RWPE1 (cell line): Measurements from ENCODE around the gene HDAC4.

Source experiments
- CTCF ChIA-PET: fragments of 350-600 bp; sonication (Branson Sonifier 250); formaldehyde crosslinking; extraction: SDS; loops from one replicate; lab custom pipeline; 2021; lab: Yijun Ruan, JAX
- POLR2A ChIA-PET: fragments of 400-600 bp; formaldehyde crosslinking; extraction: SDS; loops from one replicate; lab custom pipeline; 2020; ENCODE audit warnings: antibody characterized with exemption; ENCODE audit not compliant: low non-redundant PET; lab: Yijun Ruan, JAX
- DNase-seq: peaks from one replicate; pipeline ENCODE4 v3.0.0; 2012; ENCODE audit warnings: low spot score
- H3K27ac ChIP-seq: fragments of 450-650 bp; 2 replicates; pipeline ENCODE4 v1.5.1; 2017
- CTCF ChIP-seq: fragments of 450-650 bp; conservative IDR thresholded peaks from 2 replicates; pipeline ENCODE4 v1.5.1; 2017; ENCODE audit warnings: low read depth, mild to moderate bottlenecking

HDAC4 gene

GRCh38 chr2:239398521-239398921 lies 2.3 kb downstream of the HDAC4 start:
- peak overlapping the region; percentile 49 for H3K27ac ChIP-seq
- ChIA-PET POLR2A (no interaction called here), CTCF (interaction anchor here (0.6 kb wide), 1 partner anchor 241 kb away, joined by 3 read pairs; no protein-coding TSS in a partner anchor)
- no peak for TF ChIP-seq CTCF
- no peak for DNase-seq

GRCh38 chr2:239397931-239398471 lies 2.8 kb downstream of the HDAC4 start:
- POLR2A ChIA-PET, result no interaction called here
- peak overlapping the region; percentile 49 for H3K27ac ChIP-seq
- no peak for DNase-seq
- CTCF ChIA-PET, result interaction anchor here (0.6 kb wide), 1 partner anchor 241 kb away, joined by 3 read pairs; no protein-coding TSS in a partner anchor
- TF ChIP-seq CTCF, result no peak

- TF ChIP-seq CTCF, result no peak
- no peak overlapping the region for H3K27ac ChIP-seq
- ChIA-PET POLR2A (interaction anchor here (0.6 kb wide), 1 partner anchor 128 kb away, joined by 5 read pairs; no protein-coding TSS in a partner anchor), CTCF (interaction anchor here (0.6 to 0.8 kb wide), 3 partner anchors 150 to 427 kb away, joined by 3 read pairs; no protein-coding TSS in a partner anchor)
- no peak for DNase-seq
Measured at GRCh38 chr2:239396881-239397681, 3.7 kb downstream of the HDAC4 start.

- CTCF ChIA-PET, result no interaction called here
- H3K27ac ChIP-seq, result no peak overlapping the region
- TF ChIP-seq CTCF, result no peak
- POLR2A ChIA-PET, result no interaction called here
- DNase-seq, result no peak
Measured at GRCh38 chr2:239395524-239395923, 5.3 kb downstream of the HDAC4 start.

GRCh38 chr2:239394978-239395377 lies 5.8 kb downstream of the HDAC4 start:
- ChIA-PET CTCF (no interaction called here), POLR2A (no interaction called here)
- no peak overlapping the region for H3K27ac ChIP-seq

More at GRCh38 chr2:239394978-239395377, 5.8 kb downstream of the HDAC4 start:
- no peak for TF ChIP-seq CTCF
- no peak for DNase-seq
